ENCODE results near the gene IFITM5. TPM values are rescaled to one million over a fixed set of nuclear protein-coding genes. Genes with fewer than 3 reads are reported as not detected.
A peak's percentile ranks its signal among the peaks of the same experiment; 100 is the strongest.

IFITM5 gene
- polyA plus RNA-seq, 1 donor from 2014 or later = not detected

DNA sequence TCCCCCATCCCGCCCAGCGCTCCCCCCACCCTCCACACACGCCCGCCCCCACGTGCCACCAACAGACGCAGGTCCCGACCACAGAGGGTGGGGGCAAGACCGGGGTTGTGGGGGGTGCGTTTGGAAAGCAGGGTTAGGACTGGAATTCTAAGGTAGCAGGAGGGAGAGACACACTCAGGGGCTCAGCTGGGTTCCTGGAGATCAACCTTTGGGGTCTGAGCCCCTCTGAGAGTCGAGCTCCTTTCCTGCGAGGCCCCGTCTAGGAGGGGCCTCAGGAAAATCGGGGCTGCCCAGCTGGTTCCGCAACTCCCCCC, 10.0 kb downstream of the IFITM5 start:
- H3K36me3 ChIP-seq (ENCODE audit: insufficient read depth, low read length) = no peaks in the 10 kb centered on the region
- peaks cover 19% of the 10 kb centered on the region for H3K27me3 ChIP-seq (ENCODE audit: insufficient read depth, low read depth, low read length)
- no peak overlapping the region for H2AFZ ChIP-seq (ENCODE audit: low read depth, low read length)
- H3K9me2 ChIP-seq (ENCODE audit: insufficient read depth, low read length) = no peaks in the 10 kb centered on the region
- H3K4me2 ChIP-seq (ENCODE audit: low read length) = no peak overlapping the region
- no peaks in the 10 kb centered on the region for H3F3A ChIP-seq (ENCODE audit: insufficient read depth, low read length, poor library complexity, severe bottlenecking)
- TF ChIP-seq, protein P1, sequence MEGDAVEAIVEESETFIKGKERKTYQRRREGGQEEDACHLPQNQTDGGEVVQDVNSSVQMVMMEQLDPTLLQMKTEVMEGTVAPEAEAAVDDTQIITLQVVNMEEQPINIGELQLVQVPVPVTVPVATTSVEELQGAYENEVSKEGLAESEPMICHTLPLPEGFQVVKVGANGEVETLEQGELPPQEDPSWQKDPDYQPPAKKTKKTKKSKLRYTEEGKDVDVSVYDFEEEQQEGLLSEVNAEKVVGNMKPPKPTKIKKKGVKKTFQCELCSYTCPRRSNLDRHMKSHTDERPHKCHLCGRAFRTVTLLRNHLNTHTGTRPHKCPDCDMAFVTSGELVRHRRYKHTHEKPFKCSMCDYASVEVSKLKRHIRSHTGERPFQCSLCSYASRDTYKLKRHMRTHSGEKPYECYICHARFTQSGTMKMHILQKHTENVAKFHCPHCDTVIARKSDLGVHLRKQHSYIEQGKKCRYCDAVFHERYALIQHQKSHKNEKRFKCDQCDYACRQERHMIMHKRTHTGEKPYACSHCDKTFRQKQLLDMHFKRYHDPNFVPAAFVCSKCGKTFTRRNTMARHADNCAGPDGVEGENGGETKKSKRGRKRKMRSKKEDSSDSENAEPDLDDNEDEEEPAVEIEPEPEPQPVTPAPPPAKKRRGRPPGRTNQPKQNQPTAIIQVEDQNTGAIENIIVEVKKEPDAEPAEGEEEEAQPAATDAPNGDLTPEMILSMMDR (IDR thresholded peaks at IDR 0.05; ENCODE audit: poor library complexity, severe bottlenecking) = no peak
- no peak for TF ChIP-seq RAD21 (conservative IDR thresholded peaks at IDR 0.05)
- TF ChIP-seq, protein P2, sequence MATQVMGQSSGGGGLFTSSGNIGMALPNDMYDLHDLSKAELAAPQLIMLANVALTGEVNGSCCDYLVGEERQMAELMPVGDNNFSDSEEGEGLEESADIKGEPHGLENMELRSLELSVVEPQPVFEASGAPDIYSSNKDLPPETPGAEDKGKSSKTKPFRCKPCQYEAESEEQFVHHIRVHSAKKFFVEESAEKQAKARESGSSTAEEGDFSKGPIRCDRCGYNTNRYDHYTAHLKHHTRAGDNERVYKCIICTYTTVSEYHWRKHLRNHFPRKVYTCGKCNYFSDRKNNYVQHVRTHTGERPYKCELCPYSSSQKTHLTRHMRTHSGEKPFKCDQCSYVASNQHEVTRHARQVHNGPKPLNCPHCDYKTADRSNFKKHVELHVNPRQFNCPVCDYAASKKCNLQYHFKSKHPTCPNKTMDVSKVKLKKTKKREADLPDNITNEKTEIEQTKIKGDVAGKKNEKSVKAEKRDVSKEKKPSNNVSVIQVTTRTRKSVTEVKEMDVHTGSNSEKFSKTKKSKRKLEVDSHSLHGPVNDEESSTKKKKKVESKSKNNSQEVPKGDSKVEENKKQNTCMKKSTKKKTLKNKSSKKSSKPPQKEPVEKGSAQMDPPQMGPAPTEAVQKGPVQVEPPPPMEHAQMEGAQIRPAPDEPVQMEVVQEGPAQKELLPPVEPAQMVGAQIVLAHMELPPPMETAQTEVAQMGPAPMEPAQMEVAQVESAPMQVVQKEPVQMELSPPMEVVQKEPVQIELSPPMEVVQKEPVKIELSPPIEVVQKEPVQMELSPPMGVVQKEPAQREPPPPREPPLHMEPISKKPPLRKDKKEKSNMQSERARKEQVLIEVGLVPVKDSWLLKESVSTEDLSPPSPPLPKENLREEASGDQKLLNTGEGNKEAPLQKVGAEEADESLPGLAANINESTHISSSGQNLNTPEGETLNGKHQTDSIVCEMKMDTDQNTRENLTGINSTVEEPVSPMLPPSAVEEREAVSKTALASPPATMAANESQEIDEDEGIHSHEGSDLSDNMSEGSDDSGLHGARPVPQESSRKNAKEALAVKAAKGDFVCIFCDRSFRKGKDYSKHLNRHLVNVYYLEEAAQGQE (IDR thresholded peaks at IDR 0.05; ENCODE audit: borderline replicate concordance) = no peak
- no peak for TF ChIP-seq MXI1 (conservative IDR thresholded peaks at IDR 0.05; ENCODE audit: poor library complexity, severe bottlenecking)
- TF ChIP-seq POLR2AphosphoS5 (IDR thresholded peaks at IDR 0.05) = no peak
- TF ChIP-seq SMC3 (conservative IDR thresholded peaks at IDR 0.05; ENCODE audit: poor library complexity) = no peak
- TF ChIP-seq TAF1 (IDR thresholded peaks at IDR 0.05; ENCODE audit: low read depth) = no peak
- TF ChIP-seq EZH2 (IDR thresholded peaks at IDR 0.05; ENCODE audit: borderline replicate concordance, insufficient read depth, low read length, poor library complexity, severe bottlenecking) = no peak
- TF ChIP-seq EP300 (conservative IDR thresholded peaks at IDR 0.05; ENCODE audit: poor library complexity, severe bottlenecking) = no peak
- no peaks in the 10 kb centered on the region for H4K20me1 ChIP-seq (ENCODE audit: insufficient read depth)
- no peaks in the 10 kb centered on the region for H3K79me2 ChIP-seq (replicated peaks; ENCODE audit: insufficient read depth, low read length)
- H3K9me3 ChIP-seq (ENCODE audit: low read length) = no peaks in the 10 kb centered on the region
- no peak overlapping the region for H3K9ac ChIP-seq (ENCODE audit: low read length)
- no peak overlapping the region for H3K27ac ChIP-seq (ENCODE audit: low read length)
- H3K4me3 ChIP-seq (ENCODE audit: low read length) = no peak overlapping the region

DNA sequence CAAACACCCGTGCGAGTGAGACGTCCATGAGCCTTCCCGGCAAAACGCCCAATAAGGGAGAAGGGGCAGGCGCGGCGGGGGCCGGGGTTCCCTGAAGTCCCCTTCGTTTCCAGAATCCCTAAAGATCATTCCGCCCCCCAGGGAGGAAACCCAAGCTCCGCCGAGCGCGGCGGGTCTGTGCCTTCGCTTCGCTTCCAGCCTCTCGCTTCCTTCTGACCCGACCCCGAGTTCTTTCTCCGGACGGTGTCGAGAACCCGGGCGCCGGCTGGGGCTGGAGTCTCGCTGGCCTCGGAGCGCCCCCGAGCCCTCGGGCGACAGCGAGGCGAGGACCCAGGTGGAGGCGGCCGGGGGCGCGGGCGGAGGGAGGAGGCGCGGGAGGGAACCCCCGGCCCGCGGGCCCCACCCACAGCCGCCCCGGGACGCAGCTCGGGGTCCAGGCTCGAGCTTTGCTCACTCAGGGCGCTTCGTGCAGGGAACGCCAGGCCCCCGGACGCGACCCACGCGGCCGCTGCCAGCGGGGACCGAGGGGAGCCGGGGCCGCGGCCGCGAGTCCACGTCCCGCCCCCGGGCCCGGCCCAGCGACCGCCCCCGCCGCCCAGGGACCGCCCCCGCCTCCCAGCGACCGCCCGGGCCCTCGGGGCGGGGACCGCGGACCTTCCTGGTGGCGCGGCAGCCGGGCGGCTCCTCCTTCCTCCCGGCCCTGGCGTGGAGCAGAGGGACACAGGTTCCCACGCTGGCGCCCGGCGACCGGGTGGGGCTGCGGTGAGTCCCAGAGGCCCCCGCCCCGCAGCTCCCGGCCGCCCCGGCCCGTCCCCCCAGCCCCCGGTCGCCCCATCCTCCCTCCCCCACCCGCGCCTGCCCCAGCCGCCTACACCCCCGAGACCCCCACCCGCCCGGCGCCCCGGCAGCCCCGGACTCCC, 10.6 kb downstream of the IFITM5 start, which contains the start of gene PGGHG:
TSS of gene PGGHG (plus strand) at position 649 of the 920 bp plus-strand sequence. CDS start 691 bp downstream, outside the sequence.
- Histone ChIP-seq H3K27me3 (ENCODE audit: insufficient read depth, low read depth, low read length) (peaks cover 19% of the 10 kb centered on the region), H3K9ac (ENCODE audit: low read length) (peak within 1 kb of the TSS; percentile 20), H3K4me2 (ENCODE audit: low read length) (no peak within 1 kb of the TSS), H4K20me1 (ENCODE audit: insufficient read depth) (no peaks in the 10 kb centered on the region), H2AFZ (ENCODE audit: low read depth, low read length) (no peak within 1 kb of the TSS), H3K36me3 (ENCODE audit: insufficient read depth, low read length) (no peaks in the 10 kb centered on the region), H3K27ac (ENCODE audit: low read length) (no peak within 1 kb of the TSS), H3K4me3 (ENCODE audit: low read length) (peak within 1 kb of the TSS; percentile 55), H3K9me2 (ENCODE audit: insufficient read depth, low read length) (no peaks in the 10 kb centered on the region), H3F3A (ENCODE audit: insufficient read depth, low read length, poor library complexity, severe bottlenecking) (no peaks in the 10 kb centered on the region), H3K9me3 (ENCODE audit: low read length) (no peaks in the 10 kb centered on the region), H3K79me2 (replicated peaks; ENCODE audit: insufficient read depth, low read length) (no peaks in the 10 kb centered on the region)
- TF ChIP-seq, protein P1 (IDR thresholded peaks at IDR 0.05; ENCODE audit: poor library complexity, severe bottlenecking) = no peak
- TF ChIP-seq EZH2 (IDR thresholded peaks at IDR 0.05; ENCODE audit: borderline replicate concordance, insufficient read depth, low read length, poor library complexity, severe bottlenecking) (no peak), TAF1 (IDR thresholded peaks at IDR 0.05; ENCODE audit: low read depth) (no peak), POLR2AphosphoS5 (IDR thresholded peaks at IDR 0.05) (no peak), RAD21 (conservative IDR thresholded peaks at IDR 0.05) (no peak), MXI1 (conservative IDR thresholded peaks at IDR 0.05; ENCODE audit: poor library complexity, severe bottlenecking) (no peak), EP300 (conservative IDR thresholded peaks at IDR 0.05; ENCODE audit: poor library complexity, severe bottlenecking) (no peak), SMC3 (conservative IDR thresholded peaks at IDR 0.05; ENCODE audit: poor library complexity) (no peak)
- TF ChIP-seq, protein P2 (IDR thresholded peaks at IDR 0.05; ENCODE audit: borderline replicate concordance) = no peak
